ENCODE data around the gene IL4R.

DNA sequence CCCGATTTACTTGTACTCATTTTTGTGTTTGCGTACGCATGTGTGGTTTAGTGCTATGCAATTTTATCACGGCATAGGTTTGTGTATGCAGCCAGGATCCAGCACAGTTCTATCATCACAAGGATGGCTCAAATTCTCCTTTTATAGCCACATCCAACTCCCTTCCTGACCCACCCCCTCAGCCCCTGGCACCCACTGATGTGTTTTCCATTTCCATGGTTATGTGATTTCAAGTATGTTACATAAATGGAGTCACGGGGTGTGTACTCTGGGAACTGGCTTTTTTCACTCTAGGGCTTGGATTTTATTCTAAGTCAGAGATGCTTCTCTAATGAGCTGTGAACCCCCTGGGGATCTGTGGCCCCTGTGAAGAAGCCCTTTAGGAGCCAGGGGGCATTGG lies 16.8 kb downstream of the IL4R start:
- TF ChIP-seq NFYB (IDR thresholded peaks at IDR 0.05; ENCODE audit: insufficient read depth, low read depth, low read length) (no peak), TAF1 (IDR thresholded peaks at IDR 0.05; ENCODE audit: borderline replicate concordance, low read depth, low read length) (no peak), WRNIP1 (IDR thresholded peaks at IDR 0.05; ENCODE audit: borderline replicate concordance, low read depth, low read length) (no peak), PML (IDR thresholded peaks at IDR 0.05; ENCODE audit: low read length) (no peak), FOS (IDR thresholded peaks at IDR 0.05; ENCODE audit: borderline replicate concordance, extremely low read depth, insufficient read length) (no peak), BRCA1 (IDR thresholded peaks at IDR 0.05; ENCODE audit: low read depth, low read length) (no peak), CHD2 (IDR thresholded peaks at IDR 0.05; ENCODE audit: borderline replicate concordance, low read depth, low read length) (no peak), FOXM1 (IDR thresholded peaks at IDR 0.05; ENCODE audit: low read depth, low read length) (no peak), EZH2 (IDR thresholded peaks at IDR 0.05; ENCODE audit: borderline replicate concordance, control insufficient read depth, low read depth, low read length) (no peak), YY1 (IDR thresholded peaks at IDR 0.05; ENCODE audit: low read depth, low read length) (no peak), TCF7 (IDR thresholded peaks at IDR 0.05; ENCODE audit: borderline replicate concordance) (no peak), SIN3A (IDR thresholded peaks at IDR 0.05; ENCODE audit: low read depth, low read length) (no peak)
- TF ChIP-seq, protein P1, sequence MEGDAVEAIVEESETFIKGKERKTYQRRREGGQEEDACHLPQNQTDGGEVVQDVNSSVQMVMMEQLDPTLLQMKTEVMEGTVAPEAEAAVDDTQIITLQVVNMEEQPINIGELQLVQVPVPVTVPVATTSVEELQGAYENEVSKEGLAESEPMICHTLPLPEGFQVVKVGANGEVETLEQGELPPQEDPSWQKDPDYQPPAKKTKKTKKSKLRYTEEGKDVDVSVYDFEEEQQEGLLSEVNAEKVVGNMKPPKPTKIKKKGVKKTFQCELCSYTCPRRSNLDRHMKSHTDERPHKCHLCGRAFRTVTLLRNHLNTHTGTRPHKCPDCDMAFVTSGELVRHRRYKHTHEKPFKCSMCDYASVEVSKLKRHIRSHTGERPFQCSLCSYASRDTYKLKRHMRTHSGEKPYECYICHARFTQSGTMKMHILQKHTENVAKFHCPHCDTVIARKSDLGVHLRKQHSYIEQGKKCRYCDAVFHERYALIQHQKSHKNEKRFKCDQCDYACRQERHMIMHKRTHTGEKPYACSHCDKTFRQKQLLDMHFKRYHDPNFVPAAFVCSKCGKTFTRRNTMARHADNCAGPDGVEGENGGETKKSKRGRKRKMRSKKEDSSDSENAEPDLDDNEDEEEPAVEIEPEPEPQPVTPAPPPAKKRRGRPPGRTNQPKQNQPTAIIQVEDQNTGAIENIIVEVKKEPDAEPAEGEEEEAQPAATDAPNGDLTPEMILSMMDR (IDR thresholded peaks at IDR 0.05 in 2 of 3, conservative IDR thresholded peaks at IDR 0.05 in 1 of 3; ENCODE audit: control insufficient read depth in 2 of 3, extremely low read depth in 1 of 3, insufficient read depth in 1 of 3, low read depth in 3 of 3, low read length in 3 of 3) = no peak
